Measurements from ENCODE around the gene SLC4A3. TPM values are rescaled to one million over a fixed set of nuclear protein-coding genes. Genes with fewer than 3 reads are reported as not detected.

SLC4A3 gene
- total and polyA plus RNA-seq, 9 donors = 5.5 to 15.9 (median 11.0) TPM

DNA sequence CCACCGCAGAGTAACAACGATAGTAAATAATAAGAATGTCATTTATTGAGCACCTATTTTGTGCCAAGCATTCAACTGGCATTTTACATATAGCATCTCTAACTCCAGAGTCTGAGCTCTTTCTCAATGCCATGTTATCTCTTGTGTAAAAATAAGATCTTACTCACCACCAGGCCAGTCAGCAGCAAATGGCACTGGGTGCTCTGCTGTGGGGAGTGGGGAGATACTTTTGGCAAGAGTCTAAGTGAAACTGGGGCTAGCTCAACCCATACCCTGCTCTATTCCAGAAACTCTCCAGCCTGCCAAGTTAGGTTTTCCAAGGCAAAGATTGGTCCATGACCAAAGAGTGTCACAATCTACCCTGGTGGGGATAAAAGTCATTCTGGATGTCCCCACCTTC is 5.0 kb upstream of the SLC4A3 start:
- no peak for DNase-seq
- Histone ChIP-seq H3K27me3 (ENCODE audit: control insufficient read depth, insufficient read depth, low read length) (peaks cover 12% of the 10 kb centered on the region), H3K27ac (ENCODE audit: low read length) (no peak overlapping the region), H3K9me3 (replicated peaks; ENCODE audit: control insufficient read depth, low read depth, low read length) (no peaks in the 10 kb centered on the region), H3K36me3 (ENCODE audit: control insufficient read depth, insufficient read depth, low read length) (no peaks in the 10 kb centered on the region), H3K4me1 (ENCODE audit: control insufficient read depth, insufficient read depth, low read length) (peaks cover 10% of the 10 kb centered on the region), H3K4me3 (ENCODE audit: low read length) (no peak overlapping the region)
- WGBS (ENCODE audit: insufficient coverage) = no CpG with 5 or more reads among the region's 2 CpGs

DNA sequence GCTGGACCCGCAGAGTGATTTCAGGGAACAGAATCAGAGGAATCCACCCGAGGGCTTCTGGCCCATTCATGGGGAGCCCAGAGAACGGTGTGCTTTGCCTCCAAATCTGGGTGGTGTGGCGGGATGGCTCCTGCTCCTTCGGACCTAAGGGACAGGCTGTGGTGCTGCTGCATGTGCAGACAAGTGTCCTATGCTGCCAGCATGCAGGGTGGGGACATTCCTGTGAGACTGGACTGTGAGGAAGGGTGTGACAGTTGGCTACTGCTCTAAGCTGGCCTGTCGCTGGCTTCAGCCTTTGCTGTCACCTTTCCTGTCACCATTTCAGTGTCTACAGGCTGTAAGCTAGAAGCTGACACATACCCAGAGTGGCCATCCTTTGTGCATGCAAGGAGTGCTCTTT is 2.9 kb upstream of the SLC4A3 start:
- Histone ChIP-seq H3K4me1 (ENCODE audit: control insufficient read depth, insufficient read depth, low read length) (peaks cover 22% of the 10 kb centered on the region), H3K9me3 (replicated peaks; ENCODE audit: control insufficient read depth, low read depth, low read length) (no peaks in the 10 kb centered on the region), H3K27me3 (ENCODE audit: control insufficient read depth, insufficient read depth, low read length) (peaks cover 20% of the 10 kb centered on the region), H3K36me3 (ENCODE audit: control insufficient read depth, insufficient read depth, low read length) (no peaks in the 10 kb centered on the region), H3K4me3 (ENCODE audit: low read length) (no peak overlapping the region), H3K27ac (ENCODE audit: low read length) (no peak overlapping the region)
- no peak for DNase-seq
- 88% methylated on average over 4 of the region's 6 CpGs for WGBS (ENCODE audit: insufficient coverage)

DNA sequence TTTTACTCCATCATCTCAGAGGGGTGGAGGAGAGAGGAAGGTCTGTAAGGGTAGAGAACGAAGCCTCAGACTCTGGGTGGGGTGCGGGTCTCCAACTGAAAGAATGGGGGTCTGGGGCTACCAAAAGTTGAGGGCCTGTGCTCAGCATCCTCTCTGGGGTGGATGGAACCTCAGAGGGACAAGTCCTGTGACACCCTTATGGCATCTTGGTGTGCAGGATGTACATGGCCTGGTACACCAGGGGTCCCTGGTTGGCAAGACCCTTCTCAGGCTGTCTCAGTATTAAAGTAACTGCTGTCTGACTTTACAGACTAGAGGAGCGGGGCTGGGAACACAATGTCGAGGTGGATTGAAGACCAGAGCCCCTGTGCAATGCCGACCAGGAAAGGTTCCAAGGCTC is 2.3 kb upstream of the SLC4A3 start:
- no peak overlapping the region for H3K27ac ChIP-seq (ENCODE audit: low read length)
- H3K4me3 ChIP-seq (ENCODE audit: low read length) = no peak overlapping the region
- peaks cover 20% of the 10 kb centered on the region for H3K27me3 ChIP-seq (ENCODE audit: control insufficient read depth, insufficient read depth, low read length)
- H3K4me1 ChIP-seq (ENCODE audit: control insufficient read depth, insufficient read depth, low read length) = peaks cover 24% of the 10 kb centered on the region
- no peak for DNase-seq
- WGBS (ENCODE audit: insufficient coverage) = 94% methylated on average over 3 of the region's 5 CpGs
- no peaks in the 10 kb centered on the region for H3K36me3 ChIP-seq (ENCODE audit: control insufficient read depth, insufficient read depth, low read length)
- H3K9me3 ChIP-seq (replicated peaks; ENCODE audit: control insufficient read depth, low read depth, low read length) = no peaks in the 10 kb centered on the region

DNA sequence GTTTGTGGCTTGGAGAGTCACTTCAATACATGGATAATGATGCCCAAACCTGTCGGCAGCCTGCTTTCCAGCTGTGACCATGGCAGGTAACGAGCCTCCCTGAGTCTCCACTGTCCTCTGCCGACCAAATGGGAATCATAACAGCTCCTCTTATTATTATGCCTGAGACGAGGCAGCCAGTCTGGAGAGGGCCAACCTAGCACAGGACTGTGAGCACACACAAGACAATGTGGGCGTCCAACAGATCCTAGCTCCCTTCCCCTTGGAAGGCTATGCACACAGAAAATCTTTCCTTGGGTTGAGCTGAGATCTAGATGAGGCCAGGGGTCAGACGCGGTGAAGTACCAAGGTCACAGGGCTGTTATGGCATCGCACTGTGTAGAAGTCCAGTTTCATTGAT is 890 bp upstream of the SLC4A3 start:
- H3K27me3 ChIP-seq (ENCODE audit: control insufficient read depth, insufficient read depth, low read length) = peaks cover 20% of the 10 kb centered on the region
- no peak for DNase-seq
- no peak overlapping the region for H3K4me3 ChIP-seq (ENCODE audit: low read length)
- no peak overlapping the region for H3K27ac ChIP-seq (ENCODE audit: low read length)
- no peaks in the 10 kb centered on the region for H3K9me3 ChIP-seq (replicated peaks; ENCODE audit: control insufficient read depth, low read depth, low read length)
- H3K36me3 ChIP-seq (ENCODE audit: control insufficient read depth, insufficient read depth, low read length) = no peaks in the 10 kb centered on the region
- WGBS (ENCODE audit: insufficient coverage) = 76% methylated on average over 5 of the region's 8 CpGs
- H3K4me1 ChIP-seq (ENCODE audit: control insufficient read depth, insufficient read depth, low read length) = peaks cover 32% of the 10 kb centered on the region

DNA sequence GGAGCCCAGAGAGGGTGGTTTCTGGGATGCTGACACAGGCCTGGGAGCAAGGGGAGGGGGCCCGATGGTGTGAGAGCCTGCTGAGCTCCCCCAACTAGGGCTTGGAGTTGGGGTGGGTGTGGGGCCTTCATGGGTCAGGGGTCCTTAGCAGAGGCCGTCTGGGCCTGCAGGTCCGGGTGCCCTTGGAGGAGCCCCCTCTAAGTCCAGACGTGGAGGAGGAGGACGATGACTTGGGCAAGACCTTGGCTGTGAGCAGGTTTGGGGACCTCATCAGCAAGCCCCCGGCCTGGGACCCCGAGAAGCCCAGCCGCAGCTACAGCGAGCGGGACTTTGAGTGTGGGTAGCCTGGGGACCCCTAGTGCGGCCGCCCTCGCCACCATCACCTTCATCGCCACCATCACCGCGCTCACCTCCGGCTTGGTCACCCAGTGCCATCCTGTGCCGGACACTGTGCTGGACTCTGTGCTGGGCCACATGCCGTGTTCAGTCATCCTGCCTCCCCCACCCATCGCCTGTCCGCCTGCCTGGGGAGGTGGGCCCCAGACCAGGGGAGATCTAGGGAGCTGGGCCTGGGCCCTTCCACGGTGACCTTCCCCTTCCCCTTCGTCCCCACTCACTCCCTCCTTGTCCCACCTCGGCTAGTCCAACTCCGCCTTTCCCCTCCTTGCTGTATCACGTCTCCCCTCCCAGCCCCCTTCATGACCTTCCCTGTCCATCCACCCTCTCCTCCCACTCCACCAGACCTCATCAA is 980 bp downstream of the SLC4A3 start:
- DNase-seq = no peak
- Histone ChIP-seq H3K36me3 (ENCODE audit: control insufficient read depth, insufficient read depth, low read length) (peaks cover 7% of the 10 kb centered on the region), H3K27me3 (ENCODE audit: control insufficient read depth, insufficient read depth, low read length) (peaks cover 20% of the 10 kb centered on the region), H3K4me3 (ENCODE audit: low read length) (peak overlapping the region; percentile 49), H3K9me3 (replicated peaks; ENCODE audit: control insufficient read depth, low read depth, low read length) (no peaks in the 10 kb centered on the region), H3K4me1 (ENCODE audit: control insufficient read depth, insufficient read depth, low read length) (peaks cover 35% of the 10 kb centered on the region), H3K27ac (ENCODE audit: low read length) (no peak overlapping the region)
- WGBS (ENCODE audit: insufficient coverage) = 75% methylated on average over 23 of the region's 26 CpGs

DNA sequence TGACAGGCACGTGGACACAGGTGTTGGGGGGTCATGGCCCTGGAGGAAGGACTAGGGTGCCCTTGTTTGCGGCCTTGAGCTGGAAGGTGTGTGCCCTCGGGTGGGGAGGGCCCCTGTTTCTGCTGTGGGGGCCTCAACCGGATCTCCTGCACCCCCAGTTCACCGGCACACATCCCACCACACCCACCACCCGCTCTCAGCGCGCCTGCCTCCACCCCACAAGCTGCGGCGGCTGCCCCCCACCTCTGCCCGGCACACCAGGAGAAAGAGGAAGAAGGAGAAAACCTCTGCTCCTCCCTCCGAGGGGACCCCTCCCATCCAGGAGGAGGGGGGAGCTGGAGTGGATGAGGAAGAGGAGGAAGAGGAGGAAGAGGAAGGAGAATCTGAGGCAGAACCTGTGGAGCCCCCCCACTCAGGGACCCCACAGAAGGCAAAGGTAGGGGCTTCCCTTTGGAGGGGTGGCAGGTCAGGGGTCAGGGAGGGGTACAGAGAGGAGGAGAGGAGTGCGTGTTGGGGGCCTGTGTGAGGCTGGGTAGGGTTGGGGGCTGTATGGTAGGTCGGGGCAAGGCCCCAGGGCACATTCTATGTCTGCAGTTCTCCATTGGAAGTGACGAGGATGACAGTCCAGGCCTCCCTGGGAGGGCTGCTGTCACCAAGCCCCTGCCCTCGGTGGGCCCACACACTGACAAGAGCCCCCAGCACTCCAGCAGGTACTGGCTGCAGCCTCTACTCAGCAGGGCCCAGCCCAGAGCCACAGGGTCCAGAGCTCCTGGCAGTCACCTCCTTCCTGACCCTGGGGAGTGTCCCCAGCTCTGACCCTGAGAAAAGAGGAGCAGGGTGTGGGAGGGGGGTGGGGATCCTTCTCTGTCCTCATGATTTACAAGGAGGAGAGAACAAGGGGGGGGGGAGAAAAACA is 1.8 kb downstream of the SLC4A3 start:
- Histone ChIP-seq H3K27me3 (ENCODE audit: control insufficient read depth, insufficient read depth, low read length) (peaks cover 20% of the 10 kb centered on the region), H3K4me1 (ENCODE audit: control insufficient read depth, insufficient read depth, low read length) (peaks cover 33% of the 10 kb centered on the region), H3K4me3 (ENCODE audit: low read length) (no peak overlapping the region), H3K9me3 (replicated peaks; ENCODE audit: control insufficient read depth, low read depth, low read length) (no peaks in the 10 kb centered on the region), H3K27ac (ENCODE audit: low read length) (no peak overlapping the region), H3K36me3 (ENCODE audit: control insufficient read depth, insufficient read depth, low read length) (peaks cover 10% of the 10 kb centered on the region)
- no peak for DNase-seq
- WGBS (ENCODE audit: insufficient coverage) = no CpG with 5 or more reads among the region's 16 CpGs

DNA sequence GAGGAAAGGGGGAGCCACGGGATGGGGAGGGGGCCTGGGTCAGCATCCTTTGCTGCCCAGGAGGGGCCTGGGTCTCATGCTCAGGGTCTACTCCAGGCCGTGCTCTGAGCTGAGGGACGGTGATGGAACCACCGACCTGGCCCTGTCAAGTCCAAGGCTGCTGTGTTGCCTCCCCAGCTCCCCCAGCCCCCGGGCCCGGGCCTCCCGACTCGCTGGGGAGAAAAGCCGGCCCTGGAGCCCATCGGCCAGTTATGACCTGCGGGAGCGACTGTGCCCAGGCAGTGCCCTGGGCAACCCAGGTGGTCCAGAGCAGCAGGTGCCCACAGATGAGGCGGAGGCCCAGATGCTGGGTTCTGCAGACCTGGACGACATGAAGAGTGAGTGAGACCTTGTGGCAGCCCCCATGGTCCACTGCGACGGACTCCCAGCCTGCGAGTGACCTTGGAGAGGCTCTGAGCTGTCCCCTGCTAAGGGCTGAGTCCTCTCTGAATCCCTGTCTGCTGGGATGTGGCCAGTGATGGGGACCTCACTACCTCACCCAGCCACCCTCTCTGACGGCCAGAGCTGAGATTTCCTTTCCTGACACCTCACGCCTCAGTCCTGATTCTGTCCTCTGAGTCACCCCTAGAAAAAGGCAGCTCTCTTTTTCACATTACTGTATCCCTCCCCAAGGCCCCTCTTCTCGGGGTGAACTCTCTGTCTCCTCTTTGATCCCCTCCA is 2.7 kb downstream of the SLC4A3 start:
- Histone ChIP-seq H3K27me3 (ENCODE audit: control insufficient read depth, insufficient read depth, low read length) (peaks cover 16% of the 10 kb centered on the region), H3K4me1 (ENCODE audit: control insufficient read depth, insufficient read depth, low read length) (peaks cover 31% of the 10 kb centered on the region), H3K27ac (ENCODE audit: low read length) (peak overlapping the region; percentile 8), H3K9me3 (replicated peaks; ENCODE audit: control insufficient read depth, low read depth, low read length) (no peaks in the 10 kb centered on the region), H3K36me3 (ENCODE audit: control insufficient read depth, insufficient read depth, low read length) (peaks cover 10% of the 10 kb centered on the region), H3K4me3 (ENCODE audit: low read length) (no peak overlapping the region)
- no peak for DNase-seq
- 75% methylated on average over 20 of the region's 20 CpGs for WGBS (ENCODE audit: insufficient coverage)

DNA sequence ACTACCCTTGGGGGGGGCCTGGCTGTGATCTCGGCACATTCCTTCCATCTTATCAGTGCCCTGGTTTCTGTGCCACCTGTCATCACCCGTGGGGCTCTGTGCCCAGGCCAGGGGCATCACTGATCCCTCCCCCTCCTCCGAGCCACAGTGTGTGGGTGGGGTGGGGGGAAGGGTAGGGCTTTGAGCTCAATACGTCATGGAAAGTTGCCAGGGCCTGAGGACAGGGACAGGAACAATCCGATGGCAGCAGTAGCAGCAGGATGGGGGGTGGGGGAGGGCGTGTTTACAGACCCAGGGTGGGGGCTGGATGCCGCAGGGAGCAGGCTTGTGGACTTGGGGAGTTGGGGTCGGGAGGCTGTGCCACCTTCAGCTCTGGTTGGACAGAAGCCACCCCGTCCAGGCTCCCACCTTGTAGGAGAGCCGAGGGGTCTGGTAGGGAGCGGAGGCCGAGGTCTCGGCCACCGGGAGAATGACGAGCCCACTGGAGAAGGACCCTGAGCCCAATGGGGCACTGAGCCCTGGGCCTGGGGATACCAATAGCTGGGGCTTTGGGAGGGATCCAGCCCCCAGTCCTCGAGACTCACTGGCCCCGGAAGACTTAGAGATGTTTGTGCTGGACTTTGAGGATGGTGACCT is 3.5 kb downstream of the SLC4A3 start:
- peak overlapping the region; percentile 8 for H3K27ac ChIP-seq (ENCODE audit: low read length)
- H3K9me3 ChIP-seq (replicated peaks; ENCODE audit: control insufficient read depth, low read depth, low read length) = no peaks in the 10 kb centered on the region
- peaks cover 16% of the 10 kb centered on the region for H3K27me3 ChIP-seq (ENCODE audit: control insufficient read depth, insufficient read depth, low read length)
- 74% methylated on average over 13 of the region's 17 CpGs for WGBS (ENCODE audit: insufficient coverage)
- peaks cover 31% of the 10 kb centered on the region for H3K4me1 ChIP-seq (ENCODE audit: control insufficient read depth, insufficient read depth, low read length)
- H3K4me3 ChIP-seq (ENCODE audit: low read length) = no peak overlapping the region
- DNase-seq = peak; percentile 44
- H3K36me3 ChIP-seq (ENCODE audit: control insufficient read depth, insufficient read depth, low read length) = peaks cover 10% of the 10 kb centered on the region

DNA sequence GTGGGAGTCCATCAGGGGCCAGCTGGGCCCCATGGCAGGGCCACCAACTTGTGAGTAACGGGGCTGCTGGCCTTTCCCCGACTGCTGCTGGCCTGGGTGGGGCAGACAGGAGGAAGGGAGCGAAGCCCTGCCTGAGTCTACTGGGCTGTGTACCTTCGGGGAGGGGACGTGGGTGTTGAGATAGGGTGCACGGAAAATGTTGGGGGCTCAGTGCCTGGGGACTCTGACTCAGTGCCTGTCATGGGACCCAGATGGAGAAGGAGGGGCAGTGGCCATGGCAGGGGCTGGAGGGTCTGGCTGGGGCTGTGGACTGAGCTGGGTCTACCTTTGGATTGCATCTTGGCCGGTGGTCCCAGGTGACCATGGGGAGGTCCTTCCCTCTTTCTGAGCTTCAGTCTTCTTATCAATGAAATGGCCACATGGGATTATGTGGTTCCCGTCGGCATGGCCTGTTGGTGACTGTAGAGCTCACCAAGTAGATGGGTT is 4.0 kb downstream of the SLC4A3 start:
- WGBS (ENCODE audit: insufficient coverage) = 93% methylated on average over 9 of the region's 9 CpGs
- Histone ChIP-seq H3K9me3 (replicated peaks; ENCODE audit: control insufficient read depth, low read depth, low read length) (no peaks in the 10 kb centered on the region), H3K4me3 (ENCODE audit: low read length) (no peak overlapping the region), H3K36me3 (ENCODE audit: control insufficient read depth, insufficient read depth, low read length) (peaks cover 10% of the 10 kb centered on the region), H3K4me1 (ENCODE audit: control insufficient read depth, insufficient read depth, low read length) (peaks cover 31% of the 10 kb centered on the region), H3K27me3 (ENCODE audit: control insufficient read depth, insufficient read depth, low read length) (peaks cover 13% of the 10 kb centered on the region), H3K27ac (ENCODE audit: low read length) (no peak overlapping the region)
- DNase-seq = no peak

Data from muscle of leg (tissue), 11 donors.